Measurements from ENCODE around the gene C1orf198. TPM values are rescaled to one million over a fixed set of nuclear protein-coding genes. Genes with fewer than 3 reads are reported as not detected.

The C1orf198 gene
- total RNA-seq, 1 donor from 2014 or later = 54.5 TPM

DNA sequence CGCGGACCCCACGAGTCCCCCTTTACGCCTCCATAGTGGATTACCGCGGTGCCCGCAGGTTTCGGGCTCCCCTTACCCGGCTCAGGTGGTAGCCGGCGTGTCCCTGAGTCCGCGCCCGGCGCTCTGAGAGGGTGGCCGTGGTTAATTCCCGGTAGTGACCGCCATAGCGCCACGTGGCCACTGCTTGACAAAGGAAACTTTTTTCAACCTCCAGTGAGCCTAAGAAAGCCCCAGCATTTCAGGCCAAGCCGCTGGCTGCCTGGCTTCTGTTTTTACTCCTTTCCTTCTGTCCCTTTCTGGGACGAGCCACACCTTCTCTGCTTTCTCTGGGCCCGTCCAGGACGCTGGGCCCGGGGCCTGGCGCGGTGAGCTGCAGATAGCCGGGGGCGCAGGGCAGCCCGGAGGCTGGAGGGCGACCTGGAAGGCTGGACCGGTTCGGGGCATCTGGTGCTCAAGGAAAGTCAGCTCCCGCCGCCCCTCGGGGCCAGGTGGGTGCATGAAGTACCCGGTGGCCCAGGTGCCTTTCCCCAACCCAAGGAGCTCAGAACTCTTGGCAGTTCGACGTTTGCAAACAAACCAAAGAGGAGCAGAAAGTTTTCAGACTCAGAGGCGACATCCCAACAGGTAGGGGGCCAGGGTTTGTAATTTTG lies 540 bp upstream of the C1orf198 start:
- no peak for TF ChIP-seq CTCF (conservative IDR thresholded peaks at IDR 0.05; ENCODE audit: low read depth, low read length)
- DNase-seq (ENCODE audit: low read depth) = no peak
- peak overlapping the region; percentile 60 for H3K4me3 ChIP-seq (ENCODE audit: low read depth, low read length)

GRCh38 chr1:230867101-230867902 lies 1.0 kb downstream of the C1orf198 start:
- TF ChIP-seq CTCF (conservative IDR thresholded peaks at IDR 0.05; ENCODE audit: low read depth, low read length) = no peak
- H3K4me3 ChIP-seq (ENCODE audit: low read depth, low read length) = peak overlapping the region; percentile 76
- DNase-seq (ENCODE audit: low read depth) = no peak

GRCh38 chr1:230866171-230867070 lies 1.9 kb downstream of the C1orf198 start:
- peak overlapping the region; percentile 76 for H3K4me3 ChIP-seq (ENCODE audit: low read depth, low read length)
- TF ChIP-seq CTCF (conservative IDR thresholded peaks at IDR 0.05; ENCODE audit: low read depth, low read length) = no peak
- no peak for DNase-seq (ENCODE audit: low read depth)

- H3K4me3 ChIP-seq (ENCODE audit: low read depth, low read length) = no peak overlapping the region
- no peak for DNase-seq (ENCODE audit: low read depth)
- TF ChIP-seq CTCF (conservative IDR thresholded peaks at IDR 0.05; ENCODE audit: low read depth, low read length) = no peak
These were observed 3.1 kb downstream of the C1orf198 start for GRCh38 chr1:230865062-230865817.

DNA sequence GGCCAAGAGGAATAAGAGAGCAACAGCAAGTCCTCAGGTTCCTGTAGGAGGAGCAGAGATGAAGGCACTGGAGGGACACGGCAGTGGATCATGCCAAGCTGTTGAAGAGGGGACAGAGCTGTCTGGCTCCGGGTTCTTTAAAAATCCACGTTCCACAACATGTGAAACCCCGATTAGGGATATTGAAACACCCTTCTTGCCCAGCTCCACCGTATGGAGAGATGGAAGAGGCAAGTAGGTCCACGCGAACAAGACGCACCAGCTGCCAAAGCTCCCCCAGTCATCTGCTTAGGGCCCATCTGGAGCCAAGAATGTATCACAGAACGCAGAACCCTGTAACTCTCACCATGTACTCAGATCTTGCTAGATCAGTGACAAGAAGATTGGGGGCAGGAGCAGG lies 3.9 kb downstream of the C1orf198 start:
- H3K4me3 ChIP-seq (ENCODE audit: low read depth, low read length) = no peak overlapping the region
- TF ChIP-seq CTCF (conservative IDR thresholded peaks at IDR 0.05; ENCODE audit: low read depth, low read length) = no peak
- DNase-seq (ENCODE audit: low read depth) = no peak

DNA sequence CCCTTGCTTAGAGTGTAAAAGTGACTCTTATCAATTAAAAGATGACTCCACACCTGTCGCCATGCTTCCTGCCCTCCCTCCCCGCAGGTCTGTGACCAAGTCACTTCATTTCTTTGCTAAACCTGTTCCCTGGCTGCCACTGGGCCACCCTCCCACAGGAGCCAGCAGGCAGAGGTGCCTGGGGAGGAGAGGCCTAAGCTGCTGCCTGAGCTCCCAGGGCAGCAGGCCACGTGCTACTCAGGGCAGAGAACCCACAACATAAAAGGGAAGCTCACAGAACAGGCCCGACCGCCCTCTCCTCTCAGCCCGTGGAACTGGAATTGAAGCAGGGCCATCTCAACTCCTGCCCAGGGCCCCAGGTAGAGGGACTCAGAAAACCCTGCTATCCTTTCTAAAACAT lies 4.9 kb downstream of the C1orf198 start:
- no peak overlapping the region for H3K4me3 ChIP-seq (ENCODE audit: low read depth, low read length)
- no peak for TF ChIP-seq CTCF (conservative IDR thresholded peaks at IDR 0.05; ENCODE audit: low read depth, low read length)
- no peak for DNase-seq (ENCODE audit: low read depth)

All from epithelial cell of proximal tubule (primary cell).